KOPT-K1 (cell line): ENCODE results near the gene GJA5.

ENCODE experiments used
- H3K27ac ChIP-seq: fragments of 200-600 bp; sonication (generic); 2 replicates; pipeline ENCODE4 v1.5.1; 2016; ENCODE audit warnings: antibody characterized with exemption, mild to moderate bottlenecking, low read depth, low read length; ENCODE audit not compliant: poor library complexity, severe bottlenecking
- H3K36me3 ChIP-seq: fragments of 200-600 bp; sonication (generic); 2 replicates; pipeline ENCODE4 v1.5.1; 2017; ENCODE audit warnings: antibody characterized with exemption, mild to moderate bottlenecking, low read length, moderate library complexity; ENCODE audit not compliant: insufficient read depth
- H3K9me3 ChIP-seq: fragments of 200-600 bp; sonication (generic); 2 replicates; pipeline ENCODE4 v1.5.1; 2017; ENCODE audit warnings: antibody characterized with exemption, low read length, mild to moderate bottlenecking; ENCODE audit not compliant: insufficient read depth, poor library complexity, severe bottlenecking

Gene GJA5

GRCh38 chr1:147773215-147773715 lies 12.9 kb upstream of the GJA5 start:
- no peak overlapping the region for H3K27ac ChIP-seq
- no peaks in the 10 kb centered on the region for H3K9me3 ChIP-seq

GRCh38 chr1:147772570-147772969 lies 12.2 kb upstream of the GJA5 start:
- Histone ChIP-seq H3K36me3 (no peaks in the 10 kb centered on the region), H3K9me3 (no peaks in the 10 kb centered on the region), H3K27ac (no peak overlapping the region)

More at GRCh38 chr1:147773215-147773715, 12.9 kb upstream of the GJA5 start:
- no peaks in the 10 kb centered on the region for H3K36me3 ChIP-seq

- Histone ChIP-seq H3K27ac (no peak overlapping the region), H3K36me3 (no peaks in the 10 kb centered on the region), H3K9me3 (no peaks in the 10 kb centered on the region)
Measured at GRCh38 chr1:147771226-147772125, 11.1 kb upstream of the GJA5 start.

- no peaks in the 10 kb centered on the region for H3K9me3 ChIP-seq
- H3K27ac ChIP-seq: no peak overlapping the region
- no peaks in the 10 kb centered on the region for H3K36me3 ChIP-seq
Measured at GRCh38 chr1:147769106-147769505, 8.7 kb upstream of the GJA5 start.

GRCh38 chr1:147768582-147768981 lies 8.2 kb upstream of the GJA5 start:
- Histone ChIP-seq H3K36me3 (no peaks in the 10 kb centered on the region), H3K27ac (no peak overlapping the region), H3K9me3 (no peaks in the 10 kb centered on the region)

- Histone ChIP-seq H3K27ac (no peak overlapping the region), H3K36me3 (no peaks in the 10 kb centered on the region), H3K9me3 (no peaks in the 10 kb centered on the region)
Measured at GRCh38 chr1:147768101-147768500, 7.7 kb upstream of the GJA5 start.

GRCh38 chr1:147762233-147763024 lies 2.0 kb upstream of the GJA5 start:
- no peaks in the 10 kb centered on the region for H3K36me3 ChIP-seq
- H3K9me3 ChIP-seq: no peaks in the 10 kb centered on the region
- H3K27ac ChIP-seq: no peak overlapping the region

GRCh38 chr1:147758379-147759100 lies 1.9 kb downstream of the GJA5 start:
- H3K9me3 ChIP-seq: no peaks in the 10 kb centered on the region
- no peak overlapping the region for H3K27ac ChIP-seq
- no peaks in the 10 kb centered on the region for H3K36me3 ChIP-seq

GRCh38 chr1:147757015-147757990 lies 3.1 kb downstream of the GJA5 start:
- no peaks in the 10 kb centered on the region for H3K9me3 ChIP-seq
- H3K36me3 ChIP-seq: no peaks in the 10 kb centered on the region
- no peak overlapping the region for H3K27ac ChIP-seq

GRCh38 chr1:147756341-147756740 lies 4.1 kb downstream of the GJA5 start:
- H3K27ac ChIP-seq: no peak overlapping the region
- H3K9me3 ChIP-seq: no peaks in the 10 kb centered on the region
- no peaks in the 10 kb centered on the region for H3K36me3 ChIP-seq

GRCh38 chr1:147754661-147755060 lies 5.7 kb downstream of the GJA5 start:
- no peaks in the 10 kb centered on the region for H3K36me3 ChIP-seq
- H3K27ac ChIP-seq: no peak overlapping the region
- no peaks in the 10 kb centered on the region for H3K9me3 ChIP-seq

- Histone ChIP-seq H3K36me3 (no peaks in the 10 kb centered on the region), H3K27ac (no peak overlapping the region), H3K9me3 (no peaks in the 10 kb centered on the region)
Measured at GRCh38 chr1:147753081-147753480, 7.3 kb downstream of the GJA5 start.

- no peak overlapping the region for H3K27ac ChIP-seq
- H3K36me3 ChIP-seq: no peaks in the 10 kb centered on the region
- H3K9me3 ChIP-seq: no peaks in the 10 kb centered on the region
Measured at GRCh38 chr1:147752511-147752910, 7.9 kb downstream of the GJA5 start.

- Histone ChIP-seq H3K36me3 (no peaks in the 10 kb centered on the region), H3K9me3 (no peaks in the 10 kb centered on the region), H3K27ac (no peak overlapping the region)
Measured at GRCh38 chr1:147751346-147751745, 9.1 kb downstream of the GJA5 start.
